Nephron (organoid): Measurements from ENCODE around the gene ZNF544.

Experiments used
- H3K27ac Mint-ChIP-seq, 3 experiments: 2 replicates each; pipeline ENCODE4 v1.8.0; 2020; ENCODE audit warnings: mixed read lengths in 3 of 3, mild to moderate bottlenecking in 2 of 3, moderate library complexity in 1 of 3
- H3K27me3 Mint-ChIP-seq: 2 replicates; pipeline ENCODE4 v1.8.0; 2021; ENCODE audit warnings: low read depth, mild to moderate bottlenecking, moderate library complexity, mixed read lengths
- H3K36me3 Mint-ChIP-seq: 2 replicates; pipeline ENCODE4 v1.8.0; 2020; ENCODE audit warnings: low read depth, mixed read lengths
- H3K4me1 Mint-ChIP-seq: 2 replicates; pipeline ENCODE4 v1.8.0; 2020; ENCODE audit warnings: mixed read lengths
- H3K4me3 Mint-ChIP-seq, 3 experiments: 2 replicates each; pipeline ENCODE4 v1.8.0; 2020; ENCODE audit warnings: mild to moderate bottlenecking in 3 of 3, mixed read lengths in 3 of 3, moderate library complexity in 2 of 3
- H3K9me3 Mint-ChIP-seq: 2 replicates; pipeline ENCODE4 v1.8.0; 2020; ENCODE audit warnings: mixed read lengths
- CTCF ChIP-seq, 3 experiments: fragments of 200-600 bp; sonication (generic); IDR thresholded peaks; one replicate each; pipeline ENCODE4 v1.5.0; 2021; ENCODE audit warnings: antibody characterized with exemption in 3 of 3; ENCODE audit not compliant: unreplicated experiment in 3 of 3

Gene ZNF544

GRCh38 chr19:58261968-58262921 lies 33.5 kb downstream of the ZNF544 start:
- Mint-ChIP-seq H3K27ac (no peak overlapping the region), H3K4me1 (no peaks in the 10 kb centered on the region), H3K36me3 (peaks cover 100% of the 10 kb centered on the region), H3K4me3 (no peak overlapping the region), H3K27me3 (peaks cover 3% of the 10 kb centered on the region), H3K9me3 (peaks cover 86% of the 10 kb centered on the region)
- TF ChIP-seq CTCF (IDR thresholded peaks at IDR 0.05; ENCODE audit: unreplicated experiment in 3 of 3) = no peak

- Mint-ChIP-seq H3K4me3 (no peak overlapping the region), H3K27me3 (no peaks in the 10 kb centered on the region), H3K36me3 (peaks cover 99% of the 10 kb centered on the region), H3K9me3 (peaks cover 83% of the 10 kb centered on the region), H3K4me1 (no peaks in the 10 kb centered on the region), H3K27ac (no peak overlapping the region)
- TF ChIP-seq CTCF (IDR thresholded peaks at IDR 0.05; ENCODE audit: unreplicated experiment in 3 of 3) = no peak
Measured at GRCh38 chr19:58262922-58263296, 34.2 kb downstream of the ZNF544 start.

- H3K4me3 Mint-ChIP-seq = no peak overlapping the region
- H3K36me3 Mint-ChIP-seq = peaks cover 94% of the 10 kb centered on the region
- H3K27ac Mint-ChIP-seq = no peak overlapping the region
- H3K9me3 Mint-ChIP-seq = peaks cover 76% of the 10 kb centered on the region
- no peaks in the 10 kb centered on the region for H3K27me3 Mint-ChIP-seq
- no peaks in the 10 kb centered on the region for H3K4me1 Mint-ChIP-seq
- TF ChIP-seq CTCF (IDR thresholded peaks at IDR 0.05; ENCODE audit: unreplicated experiment in 3 of 3) = no peak
Measured at GRCh38 chr19:58265100-58265499, 36.4 kb downstream of the ZNF544 start.

GRCh38 chr19:58268344-58268743 lies 39.6 kb downstream of the ZNF544 start:
- TF ChIP-seq CTCF (IDR thresholded peaks at IDR 0.05; ENCODE audit: unreplicated experiment in 3 of 3) = no peak
- Mint-ChIP-seq H3K36me3 (peaks cover 94% of the 10 kb centered on the region), H3K27me3 (no peaks in the 10 kb centered on the region), H3K27ac (no peak overlapping the region), H3K4me3 (no peak overlapping the region), H3K4me1 (no peaks in the 10 kb centered on the region), H3K9me3 (peaks cover 67% of the 10 kb centered on the region)

GRCh38 chr19:58274771-58275201 lies 46.1 kb downstream of the ZNF544 start:
- TF ChIP-seq CTCF (IDR thresholded peaks at IDR 0.05; ENCODE audit: unreplicated experiment in 3 of 3) = no peak
- peak overlapping the region; percentile 36 to 61 (median 48) for H3K4me3 Mint-ChIP-seq
- H3K9me3 Mint-ChIP-seq = peaks cover 69% of the 10 kb centered on the region
- no peak overlapping the region for H3K27ac Mint-ChIP-seq
- H3K27me3 Mint-ChIP-seq = peaks cover 3% of the 10 kb centered on the region
- peaks cover 10% of the 10 kb centered on the region for H3K4me1 Mint-ChIP-seq
- peaks cover 97% of the 10 kb centered on the region for H3K36me3 Mint-ChIP-seq

GRCh38 chr19:58275564-58275963 lies 46.9 kb downstream of the ZNF544 start:
- peaks cover 3% of the 10 kb centered on the region for H3K27me3 Mint-ChIP-seq
- H3K4me3 Mint-ChIP-seq = peak overlapping the region in 2 of 3 experiments; percentile 36 to 52
- TF ChIP-seq CTCF (IDR thresholded peaks at IDR 0.05; ENCODE audit: unreplicated experiment in 3 of 3) = no peak
- peaks cover 17% of the 10 kb centered on the region for H3K4me1 Mint-ChIP-seq
- no peak overlapping the region for H3K27ac Mint-ChIP-seq
- peaks cover 71% of the 10 kb centered on the region for H3K9me3 Mint-ChIP-seq
- H3K36me3 Mint-ChIP-seq = peaks cover 97% of the 10 kb centered on the region
